GM21447 (cell line): ENCODE data around the gene MGMT.

Experiments used
- ATAC-seq: cut with Tn5 transposase; IDR thresholded peaks from one replicate; pipeline ENCODE4 v1.9.1; 2021; ENCODE audit not compliant: unreplicated experiment

MGMT gene

GRCh38 chr10:129450391-129450790 is 16.6 kb upstream of the MGMT start:
- ATAC-seq = no peak

- no peak for ATAC-seq
Observed at GRCh38 chr10:129455625-129456024, 11.4 kb upstream of the MGMT start.

- no peak for ATAC-seq
Observed at GRCh38 chr10:129459762-129460539, 7.1 kb upstream of the MGMT start.

- no peak for ATAC-seq
Observed at GRCh38 chr10:129462257-129462795, 4.7 kb upstream of the MGMT start.

GRCh38 chr10:129464251-129464650 is 2.8 kb upstream of the MGMT start:
- ATAC-seq = no peak

- no peak for ATAC-seq
Observed at GRCh38 chr10:129465796-129466702, 992 bp upstream of the MGMT start.

GRCh38 chr10:129467359-129468064 is 471 bp downstream of the MGMT start:
- peak; percentile 23 for ATAC-seq

- ATAC-seq = no peak
Observed at GRCh38 chr10:129468187-129468586, 1.1 kb downstream of the MGMT start.

- no peak for ATAC-seq
Observed at GRCh38 chr10:129470103-129470851, 3.2 kb downstream of the MGMT start.

- no peak for ATAC-seq
Observed at GRCh38 chr10:129471447-129472175, 4.6 kb downstream of the MGMT start.

- peak; percentile 49 for ATAC-seq
Observed at GRCh38 chr10:129472696-129473555, 5.9 kb downstream of the MGMT start.

- ATAC-seq = no peak
Observed at GRCh38 chr10:129474642-129475041, 7.6 kb downstream of the MGMT start.

GRCh38 chr10:129476431-129476830 is 9.4 kb downstream of the MGMT start:
- no peak for ATAC-seq

- ATAC-seq = no peak
Observed at GRCh38 chr10:129477051-129477450, 10.0 kb downstream of the MGMT start.

- no peak for ATAC-seq
Observed at GRCh38 chr10:129481641-129482040, 14.6 kb downstream of the MGMT start.

- no peak for ATAC-seq
Observed at GRCh38 chr10:129483430-129484010, 16.5 kb downstream of the MGMT start.

- no peak for ATAC-seq
Observed at GRCh38 chr10:129486805-129487204, 19.8 kb downstream of the MGMT start.

- no peak for ATAC-seq
Observed at GRCh38 chr10:129491123-129491734, 24.2 kb downstream of the MGMT start.
